ENCODE data around the gene SETD1B. TPM values are rescaled to one million over a fixed set of nuclear protein-coding genes. Genes with fewer than 3 reads are reported as not detected.
"Not testable (repeated sequence)": the region's sequence is repeated elsewhere in the genome, so short reads cannot be mapped to it uniquely, and the experiment has no call there.

SETD1B gene
- total and polyA plus RNA-seq, 2 experiments from 2014 or later: 2.5 to 3.8 TPM

DNA sequence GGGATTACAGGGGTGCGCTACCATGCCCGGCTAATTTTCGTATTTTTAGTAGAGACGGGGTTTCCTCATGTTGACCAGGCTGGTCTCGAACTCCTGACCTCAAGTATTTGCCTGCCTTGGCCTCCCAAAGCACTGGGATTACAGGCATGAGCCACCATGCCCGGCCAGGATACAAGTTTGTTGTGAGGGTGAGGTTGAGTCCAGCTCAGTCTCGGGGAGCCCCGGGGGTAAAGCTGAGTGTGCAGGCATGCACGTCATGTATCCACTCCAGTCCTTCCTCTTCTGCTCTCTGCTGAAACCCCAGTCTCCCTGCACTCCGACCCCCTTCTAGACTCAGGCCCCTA lies 54.5 kb downstream of the SETD1B start:
- no peaks in the 10 kb centered on the region for H3K36me3 ChIP-seq (replicated peaks; ENCODE audit: insufficient read depth, low read depth)
- DNase-seq (ENCODE audit: low spot score): no peak
- H3K27me3 ChIP-seq: no peaks in the 10 kb centered on the region
- H3K79me2 ChIP-seq: no peaks in the 10 kb centered on the region
- H3K4me1 ChIP-seq (ENCODE audit: insufficient read depth): peaks cover 33% of the 10 kb centered on the region
- H3K4me2 ChIP-seq: peak overlapping the region; percentile 37
- H3K9me3 ChIP-seq (ENCODE audit: low read depth): no peaks in the 10 kb centered on the region
- no peaks in the 10 kb centered on the region for H3K9me2 ChIP-seq (replicated peaks; ENCODE audit: insufficient read depth)
- H2AFZ ChIP-seq: no peak overlapping the region
- H4K20me1 ChIP-seq (ENCODE audit: insufficient read depth, poor library complexity, severe bottlenecking): no peaks in the 10 kb centered on the region
- H3K27ac ChIP-seq: peak overlapping the region; percentile 87
- TF ChIP-seq, protein P1, sequence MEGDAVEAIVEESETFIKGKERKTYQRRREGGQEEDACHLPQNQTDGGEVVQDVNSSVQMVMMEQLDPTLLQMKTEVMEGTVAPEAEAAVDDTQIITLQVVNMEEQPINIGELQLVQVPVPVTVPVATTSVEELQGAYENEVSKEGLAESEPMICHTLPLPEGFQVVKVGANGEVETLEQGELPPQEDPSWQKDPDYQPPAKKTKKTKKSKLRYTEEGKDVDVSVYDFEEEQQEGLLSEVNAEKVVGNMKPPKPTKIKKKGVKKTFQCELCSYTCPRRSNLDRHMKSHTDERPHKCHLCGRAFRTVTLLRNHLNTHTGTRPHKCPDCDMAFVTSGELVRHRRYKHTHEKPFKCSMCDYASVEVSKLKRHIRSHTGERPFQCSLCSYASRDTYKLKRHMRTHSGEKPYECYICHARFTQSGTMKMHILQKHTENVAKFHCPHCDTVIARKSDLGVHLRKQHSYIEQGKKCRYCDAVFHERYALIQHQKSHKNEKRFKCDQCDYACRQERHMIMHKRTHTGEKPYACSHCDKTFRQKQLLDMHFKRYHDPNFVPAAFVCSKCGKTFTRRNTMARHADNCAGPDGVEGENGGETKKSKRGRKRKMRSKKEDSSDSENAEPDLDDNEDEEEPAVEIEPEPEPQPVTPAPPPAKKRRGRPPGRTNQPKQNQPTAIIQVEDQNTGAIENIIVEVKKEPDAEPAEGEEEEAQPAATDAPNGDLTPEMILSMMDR (IDR thresholded peaks at IDR 0.05; ENCODE audit: poor library complexity): no peak
- no peak for TF ChIP-seq EZH2phosphoT487 (IDR thresholded peaks at IDR 0.05; ENCODE audit: low read depth, severe bottlenecking, unreplicated experiment)
- TF ChIP-seq EZH2 (IDR thresholded peaks at IDR 0.05; ENCODE audit: borderline replicate concordance): no peak
- 92% methylated on average over 10 of the region's 10 CpGs for WGBS (ENCODE audit: low lambda C conversion rate, missing lambda C conversion rate)
- H3K4me3 ChIP-seq: no peak overlapping the region

DNA sequence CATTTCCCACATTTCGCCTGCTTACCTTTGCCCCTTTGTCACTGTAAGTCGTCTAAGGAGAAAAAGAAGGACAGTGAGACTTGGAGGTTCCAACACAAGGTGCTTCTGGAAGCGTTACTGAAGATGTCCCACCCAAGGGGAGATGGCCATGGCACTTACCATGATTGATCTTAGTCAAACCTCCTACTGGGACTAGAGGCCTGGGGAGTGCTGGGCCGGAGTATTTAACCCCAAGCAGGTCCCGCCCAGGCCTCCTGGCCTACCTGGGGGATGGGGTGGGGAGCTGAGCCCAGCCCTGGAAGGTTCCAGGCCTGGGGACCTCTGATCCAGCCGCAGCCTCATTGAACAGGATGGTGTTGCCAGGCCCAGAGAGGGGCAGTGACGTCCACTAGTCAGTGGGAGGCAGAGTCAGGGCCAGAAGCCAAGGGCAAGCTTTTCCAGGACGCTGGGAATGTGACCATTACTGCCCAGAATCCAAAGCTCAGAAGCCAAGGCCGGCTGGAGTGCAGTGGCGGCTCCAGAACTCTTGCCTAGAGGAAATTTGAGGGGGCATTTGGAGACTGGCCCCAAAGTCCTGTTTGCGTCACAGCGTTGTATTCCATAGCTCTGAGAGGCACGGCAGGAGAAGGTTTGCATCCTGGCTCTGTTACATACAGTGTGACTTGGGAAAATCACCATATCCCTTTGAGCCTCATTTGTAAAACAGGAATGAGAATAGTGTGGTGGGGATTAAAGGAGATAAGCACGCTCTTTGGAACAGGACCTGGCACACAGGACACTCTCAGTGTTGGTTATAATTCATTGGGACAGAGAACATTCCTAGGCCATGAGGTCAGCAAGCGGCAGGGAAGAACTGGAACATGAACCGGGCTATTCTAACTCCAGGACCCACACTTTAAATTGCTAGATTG lies 55.1 kb downstream of the SETD1B start, which contains the start of gene HPD:
Gene HPD (minus strand): TSS at position 198 of the 911 bp plus-strand sequence. CDS start 36 bp downstream, at position 162.
- peak within 1 kb of the TSS; percentile 37 for H3K4me2 ChIP-seq
- TF ChIP-seq, protein P1 (IDR thresholded peaks at IDR 0.05; ENCODE audit: poor library complexity): no peak
- TF ChIP-seq EZH2 (IDR thresholded peaks at IDR 0.05; ENCODE audit: borderline replicate concordance) (no peak), EZH2phosphoT487 (IDR thresholded peaks at IDR 0.05; ENCODE audit: low read depth, severe bottlenecking, unreplicated experiment) (no peak)
- H3K27ac ChIP-seq: peak within 1 kb of the TSS; percentile 87
- H3K9me2 ChIP-seq (replicated peaks; ENCODE audit: insufficient read depth): no peaks in the 10 kb centered on the region
- H3K27me3 ChIP-seq: no peaks in the 10 kb centered on the region
- H3K36me3 ChIP-seq (replicated peaks; ENCODE audit: insufficient read depth, low read depth): no peaks in the 10 kb centered on the region
- no peaks in the 10 kb centered on the region for H3K79me2 ChIP-seq
- H3K4me3 ChIP-seq: no peak within 1 kb of the TSS
- H3K4me1 ChIP-seq (ENCODE audit: insufficient read depth): peaks cover 33% of the 10 kb centered on the region
- H4K20me1 ChIP-seq (ENCODE audit: insufficient read depth, poor library complexity, severe bottlenecking): no peaks in the 10 kb centered on the region
- H3K9me3 ChIP-seq (ENCODE audit: low read depth): no peaks in the 10 kb centered on the region
- WGBS (ENCODE audit: low lambda C conversion rate, missing lambda C conversion rate): 57% methylated on average over 16 of the region's 16 CpGs
- H2AFZ ChIP-seq: no peak within 1 kb of the TSS
- peak; percentile 73 for DNase-seq (ENCODE audit: low spot score)

DNA sequence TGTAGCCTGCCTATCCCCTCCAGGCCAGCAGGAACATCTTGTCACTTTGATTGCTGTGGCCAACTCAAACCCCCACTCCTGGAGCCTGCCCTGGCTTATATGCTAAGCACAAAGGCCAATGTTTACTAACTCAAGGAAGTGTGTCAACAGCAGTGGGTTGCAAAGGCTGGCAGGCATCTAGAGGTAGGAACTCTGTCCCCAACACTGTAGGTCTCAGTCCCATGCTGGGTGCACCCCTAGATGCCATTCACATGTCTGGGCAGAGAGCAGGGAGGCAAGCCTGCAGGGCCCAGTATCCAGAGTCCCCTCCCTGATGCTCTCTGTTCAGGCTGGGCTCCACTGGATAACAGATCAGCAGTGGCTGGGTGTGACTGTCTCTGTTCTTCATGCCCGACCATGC lies 56.4 kb downstream of the SETD1B start:
- TF ChIP-seq EZH2phosphoT487 (IDR thresholded peaks at IDR 0.05; ENCODE audit: low read depth, severe bottlenecking, unreplicated experiment) (no peak), EZH2 (IDR thresholded peaks at IDR 0.05; ENCODE audit: borderline replicate concordance) (no peak)
- TF ChIP-seq, protein P1 (IDR thresholded peaks at IDR 0.05; ENCODE audit: poor library complexity): no peak
- H4K20me1 ChIP-seq (ENCODE audit: insufficient read depth, poor library complexity, severe bottlenecking): no peaks in the 10 kb centered on the region
- WGBS (ENCODE audit: low lambda C conversion rate, missing lambda C conversion rate): 92% methylated on average over 1 of the region's 1 CpG
- H3K79me2 ChIP-seq: no peaks in the 10 kb centered on the region
- no peak overlapping the region for H2AFZ ChIP-seq
- H3K4me3 ChIP-seq: no peak overlapping the region
- H3K27ac ChIP-seq: peak overlapping the region; percentile 87
- H3K27me3 ChIP-seq: no peaks in the 10 kb centered on the region
- DNase-seq (ENCODE audit: low spot score): no peak
- no peaks in the 10 kb centered on the region for H3K9me2 ChIP-seq (replicated peaks; ENCODE audit: insufficient read depth)
- H3K4me1 ChIP-seq (ENCODE audit: insufficient read depth): peaks cover 33% of the 10 kb centered on the region
- no peak overlapping the region for H3K4me2 ChIP-seq
- H3K9me3 ChIP-seq (ENCODE audit: low read depth): no peaks in the 10 kb centered on the region
- no peaks in the 10 kb centered on the region for H3K36me3 ChIP-seq (replicated peaks; ENCODE audit: insufficient read depth, low read depth)

DNA sequence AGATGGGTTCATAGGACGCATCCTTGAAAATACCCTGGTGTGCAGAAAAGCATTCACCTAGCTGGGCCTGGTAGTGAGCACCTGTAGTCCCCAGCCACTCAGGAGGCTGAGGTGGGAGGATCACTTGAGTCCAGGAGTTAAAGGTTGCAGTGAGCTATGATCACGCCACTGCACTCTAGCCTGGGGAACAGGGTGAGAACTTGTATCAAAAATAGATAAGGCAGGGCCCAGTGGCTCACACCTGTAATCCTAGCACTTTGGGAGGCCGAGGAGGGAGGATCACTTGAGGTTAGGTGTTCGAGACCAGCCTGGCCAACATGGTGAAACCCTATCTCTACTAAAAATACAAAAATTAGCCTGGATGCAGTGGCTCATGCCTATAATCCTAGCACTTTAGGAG lies 56.9 kb downstream of the SETD1B start:
- not testable (repeated sequence) for H3K4me3 ChIP-seq; H2AFZ ChIP-seq; DNase-seq (ENCODE audit: low spot score); H3K27ac ChIP-seq; H3K4me2 ChIP-seq; H3K9me3 ChIP-seq (ENCODE audit: low read depth); H3K79me2 ChIP-seq; H4K20me1 ChIP-seq (ENCODE audit: insufficient read depth, poor library complexity, severe bottlenecking); H3K27me3 ChIP-seq; H3K9me2 ChIP-seq (replicated peaks; ENCODE audit: insufficient read depth); H3K36me3 ChIP-seq (replicated peaks; ENCODE audit: insufficient read depth, low read depth)
- WGBS (ENCODE audit: low lambda C conversion rate, missing lambda C conversion rate): 99% methylated on average over 4 of the region's 4 CpGs
- peaks cover 33% of the 10 kb centered on the region for H3K4me1 ChIP-seq (ENCODE audit: insufficient read depth)
